ENCODE measurements around the gene SCN2A.

The SCN2A gene

GRCh38 chr2:165293440-165294420 lies 54.5 kb downstream of the SCN2A start:
- Histone ChIP-seq H3K27ac (no peak overlapping the region), H3K4me3 (peak overlapping the region; percentile 47)

GRCh38 chr2:165294912-165295311 lies 55.7 kb downstream of the SCN2A start:
- Histone ChIP-seq H3K4me3 (no peak overlapping the region), H3K27ac (no peak overlapping the region)
- no peak for TF ChIP-seq CTCF (IDR thresholded peaks at IDR 0.05)
- DNase-seq (ENCODE audit: low spot score) = no peak

More at GRCh38 chr2:165293440-165294420, 54.5 kb downstream of the SCN2A start:
- no peak for DNase-seq (ENCODE audit: low spot score)
- peak; percentile 48 for TF ChIP-seq CTCF (IDR thresholded peaks at IDR 0.05)

- TF ChIP-seq CTCF (IDR thresholded peaks at IDR 0.05) = no peak
Observed at GRCh38 chr2:165295643-165296042, 56.4 kb downstream of the SCN2A start.

GRCh38 chr2:165305391-165306096 lies 66.3 kb downstream of the SCN2A start:
- no peak for TF ChIP-seq CTCF (IDR thresholded peaks at IDR 0.05)
- no peak overlapping the region for H3K27ac ChIP-seq
- no peak overlapping the region for H3K4me3 ChIP-seq
- DNase-seq (ENCODE audit: low spot score) = no peak

More at GRCh38 chr2:165295643-165296042, 56.4 kb downstream of the SCN2A start:
- DNase-seq (ENCODE audit: low spot score) = no peak
- H3K27ac ChIP-seq = no peak overlapping the region
- no peak overlapping the region for H3K4me3 ChIP-seq

GRCh38 chr2:165307317-165307716 lies 68.1 kb downstream of the SCN2A start:
- Histone ChIP-seq H3K4me3 (no peak overlapping the region), H3K27ac (no peak overlapping the region)
- no peak for TF ChIP-seq CTCF (IDR thresholded peaks at IDR 0.05)
- DNase-seq (ENCODE audit: low spot score) = no peak

GRCh38 chr2:165311949-165312348 lies 72.7 kb downstream of the SCN2A start:
- DNase-seq (ENCODE audit: low spot score) = no peak
- Histone ChIP-seq H3K4me3 (no peak overlapping the region), H3K27ac (no peak overlapping the region)
- TF ChIP-seq CTCF (IDR thresholded peaks at IDR 0.05) = no peak
